Suprapubic skin (tissue), 3 donors: ENCODE results near the gene CNTFR.

ENCODE experiments used
- POLR2AphosphoS5 ChIP-seq, 3 donors: sonication (generic); formaldehyde crosslinking; IDR thresholded peaks; one replicate each; pipeline ENCODE4 v1.6.1; 2017; ENCODE audit warnings: antibody characterized with exemption in 3 of 3
- TF ChIP-seq, protein P1 (sequence below), 2 donors: fragments of 200-600 bp in 1 of 2; fragments of 450-650 bp in 1 of 2; sonication (generic) in 1 of 2; IDR thresholded peaks; one replicate each; pipeline ENCODE4 v1.5.1; 2016 to 2019; ENCODE audit warnings: antibody characterized with exemption in 2 of 2, mild to moderate bottlenecking in 1 of 2, moderate library complexity in 1 of 2

DNA sequence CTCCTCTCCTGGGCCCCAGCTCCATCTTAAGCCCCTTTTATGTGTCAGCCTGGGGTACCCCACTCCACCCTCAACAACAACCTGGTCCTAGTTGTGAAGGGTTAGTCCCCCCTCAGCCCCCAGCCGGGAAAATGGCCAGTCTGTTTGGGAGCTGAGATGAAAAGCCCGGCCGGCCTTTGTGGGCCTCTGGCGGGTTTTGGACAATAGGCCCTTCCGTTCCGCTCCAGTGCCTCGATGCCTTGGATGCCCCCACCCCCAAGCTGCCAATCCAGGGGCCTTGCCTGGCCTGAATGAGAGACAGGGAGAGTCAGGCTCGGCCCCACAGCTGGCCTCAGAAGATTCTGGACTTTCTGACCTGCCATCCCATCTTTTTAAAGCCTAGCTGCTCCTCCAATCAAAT lies 9.2 kb downstream of the CNTFR start:
- TF ChIP-seq, protein P1, sequence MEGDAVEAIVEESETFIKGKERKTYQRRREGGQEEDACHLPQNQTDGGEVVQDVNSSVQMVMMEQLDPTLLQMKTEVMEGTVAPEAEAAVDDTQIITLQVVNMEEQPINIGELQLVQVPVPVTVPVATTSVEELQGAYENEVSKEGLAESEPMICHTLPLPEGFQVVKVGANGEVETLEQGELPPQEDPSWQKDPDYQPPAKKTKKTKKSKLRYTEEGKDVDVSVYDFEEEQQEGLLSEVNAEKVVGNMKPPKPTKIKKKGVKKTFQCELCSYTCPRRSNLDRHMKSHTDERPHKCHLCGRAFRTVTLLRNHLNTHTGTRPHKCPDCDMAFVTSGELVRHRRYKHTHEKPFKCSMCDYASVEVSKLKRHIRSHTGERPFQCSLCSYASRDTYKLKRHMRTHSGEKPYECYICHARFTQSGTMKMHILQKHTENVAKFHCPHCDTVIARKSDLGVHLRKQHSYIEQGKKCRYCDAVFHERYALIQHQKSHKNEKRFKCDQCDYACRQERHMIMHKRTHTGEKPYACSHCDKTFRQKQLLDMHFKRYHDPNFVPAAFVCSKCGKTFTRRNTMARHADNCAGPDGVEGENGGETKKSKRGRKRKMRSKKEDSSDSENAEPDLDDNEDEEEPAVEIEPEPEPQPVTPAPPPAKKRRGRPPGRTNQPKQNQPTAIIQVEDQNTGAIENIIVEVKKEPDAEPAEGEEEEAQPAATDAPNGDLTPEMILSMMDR (IDR thresholded peaks at IDR 0.05), result no peak
- no peak for TF ChIP-seq POLR2AphosphoS5 (IDR thresholded peaks at IDR 0.05)
